ENCODE results near the gene MIB1. TPM values are rescaled to one million over a fixed set of nuclear protein-coding genes. Genes with fewer than 3 reads are reported as not detected.

MIB1 gene
- total RNA-seq, 1 donor from 2014 or later, result 228 TPM

DNA sequence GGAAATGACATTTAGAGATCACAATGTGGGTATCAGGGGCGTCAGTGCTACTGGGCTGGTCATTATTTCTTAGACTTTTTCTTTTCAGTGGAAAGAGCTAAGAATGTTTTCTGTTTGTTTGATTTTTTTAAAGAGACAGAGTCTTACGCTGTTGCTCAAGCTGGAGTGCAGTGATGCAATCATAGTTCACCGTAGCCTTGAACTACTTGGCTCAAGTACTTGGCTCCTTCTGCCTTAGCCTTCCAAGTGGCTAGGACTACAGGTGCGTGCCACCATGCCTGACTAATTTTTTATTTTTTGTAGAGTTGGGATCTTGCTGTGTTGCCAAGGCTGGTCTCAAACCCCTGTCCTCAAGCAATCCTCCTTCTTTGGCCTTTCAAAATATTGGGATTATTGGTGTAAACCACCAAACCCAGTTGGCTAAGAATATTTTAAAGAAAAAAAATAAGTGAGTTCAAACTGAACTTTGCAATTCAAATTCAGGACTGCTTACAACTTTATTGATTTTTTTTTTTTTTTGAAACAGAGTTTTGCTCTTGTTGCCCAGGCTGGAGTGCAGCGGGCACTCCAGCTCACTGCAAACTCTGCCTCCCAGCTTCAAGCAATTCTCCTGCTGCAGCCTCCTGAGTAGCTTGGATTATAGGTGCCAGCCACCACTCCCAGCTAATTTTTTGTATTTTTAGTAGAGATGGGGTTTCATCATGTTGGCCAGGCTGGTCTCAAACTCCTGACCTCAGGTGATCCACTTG lies 154.2 kb downstream of the MIB1 start:
- no peaks in the 10 kb centered on the region for H3K27me3 Mint-ChIP-seq (ENCODE audit: unreplicated experiment)
- TF ChIP-seq, protein P1, sequence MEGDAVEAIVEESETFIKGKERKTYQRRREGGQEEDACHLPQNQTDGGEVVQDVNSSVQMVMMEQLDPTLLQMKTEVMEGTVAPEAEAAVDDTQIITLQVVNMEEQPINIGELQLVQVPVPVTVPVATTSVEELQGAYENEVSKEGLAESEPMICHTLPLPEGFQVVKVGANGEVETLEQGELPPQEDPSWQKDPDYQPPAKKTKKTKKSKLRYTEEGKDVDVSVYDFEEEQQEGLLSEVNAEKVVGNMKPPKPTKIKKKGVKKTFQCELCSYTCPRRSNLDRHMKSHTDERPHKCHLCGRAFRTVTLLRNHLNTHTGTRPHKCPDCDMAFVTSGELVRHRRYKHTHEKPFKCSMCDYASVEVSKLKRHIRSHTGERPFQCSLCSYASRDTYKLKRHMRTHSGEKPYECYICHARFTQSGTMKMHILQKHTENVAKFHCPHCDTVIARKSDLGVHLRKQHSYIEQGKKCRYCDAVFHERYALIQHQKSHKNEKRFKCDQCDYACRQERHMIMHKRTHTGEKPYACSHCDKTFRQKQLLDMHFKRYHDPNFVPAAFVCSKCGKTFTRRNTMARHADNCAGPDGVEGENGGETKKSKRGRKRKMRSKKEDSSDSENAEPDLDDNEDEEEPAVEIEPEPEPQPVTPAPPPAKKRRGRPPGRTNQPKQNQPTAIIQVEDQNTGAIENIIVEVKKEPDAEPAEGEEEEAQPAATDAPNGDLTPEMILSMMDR (IDR thresholded peaks at IDR 0.05; ENCODE audit: partially characterized antibody, unreplicated experiment), result no peak
- H3K4me3 Mint-ChIP-seq (ENCODE audit: unreplicated experiment), result no peak overlapping the region
- no peaks in the 10 kb centered on the region for H3K4me1 Mint-ChIP-seq (ENCODE audit: low read depth, unreplicated experiment)
- no peaks in the 10 kb centered on the region for H3K36me3 Mint-ChIP-seq (ENCODE audit: unreplicated experiment)
- H3K27ac Mint-ChIP-seq (ENCODE audit: unreplicated experiment), result no peak overlapping the region
- DNase-seq, result no peak
- no peaks in the 10 kb centered on the region for H3K9me3 Mint-ChIP-seq (ENCODE audit: unreplicated experiment)

DNA sequence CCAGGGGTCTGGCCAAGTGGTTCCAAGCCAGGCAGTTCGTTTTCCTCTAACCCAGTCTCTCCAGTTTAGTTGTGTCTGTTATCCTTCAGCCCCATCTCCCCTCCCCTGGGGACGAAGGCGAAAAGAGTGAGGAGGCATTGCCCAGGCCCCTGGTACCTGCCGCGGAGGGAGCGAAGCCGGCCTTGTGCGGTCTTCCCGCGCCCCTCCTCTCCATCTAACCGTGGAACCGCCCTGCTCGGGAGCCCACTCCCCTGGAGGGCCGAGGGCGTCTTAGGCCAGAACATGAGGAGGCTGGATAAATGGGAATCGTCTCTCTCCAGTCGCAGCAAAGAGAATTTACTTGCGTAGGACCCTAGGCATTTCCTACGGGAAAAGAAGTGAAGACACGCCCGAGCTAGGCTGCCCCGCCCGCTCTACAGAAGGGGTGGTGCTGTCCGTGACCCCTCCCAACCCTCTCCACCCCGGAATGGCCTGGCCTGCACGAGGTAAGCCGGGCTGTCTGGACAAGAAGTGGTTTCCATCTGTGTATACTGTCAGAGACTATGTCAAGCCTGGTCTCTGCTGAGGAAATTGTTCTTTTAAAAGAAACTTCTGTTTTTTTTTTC lies 156.2 kb downstream of the MIB1 start:
- H3K36me3 Mint-ChIP-seq (ENCODE audit: unreplicated experiment), result no peaks in the 10 kb centered on the region
- H3K27me3 Mint-ChIP-seq (ENCODE audit: unreplicated experiment), result no peaks in the 10 kb centered on the region
- H3K4me1 Mint-ChIP-seq (ENCODE audit: low read depth, unreplicated experiment), result no peaks in the 10 kb centered on the region
- no peak overlapping the region for H3K4me3 Mint-ChIP-seq (ENCODE audit: unreplicated experiment)
- no peaks in the 10 kb centered on the region for H3K9me3 Mint-ChIP-seq (ENCODE audit: unreplicated experiment)
- no peak for DNase-seq
- no peak overlapping the region for H3K27ac Mint-ChIP-seq (ENCODE audit: unreplicated experiment)
- TF ChIP-seq, protein P1 (IDR thresholded peaks at IDR 0.05; ENCODE audit: partially characterized antibody, unreplicated experiment), result no peak

DNA sequence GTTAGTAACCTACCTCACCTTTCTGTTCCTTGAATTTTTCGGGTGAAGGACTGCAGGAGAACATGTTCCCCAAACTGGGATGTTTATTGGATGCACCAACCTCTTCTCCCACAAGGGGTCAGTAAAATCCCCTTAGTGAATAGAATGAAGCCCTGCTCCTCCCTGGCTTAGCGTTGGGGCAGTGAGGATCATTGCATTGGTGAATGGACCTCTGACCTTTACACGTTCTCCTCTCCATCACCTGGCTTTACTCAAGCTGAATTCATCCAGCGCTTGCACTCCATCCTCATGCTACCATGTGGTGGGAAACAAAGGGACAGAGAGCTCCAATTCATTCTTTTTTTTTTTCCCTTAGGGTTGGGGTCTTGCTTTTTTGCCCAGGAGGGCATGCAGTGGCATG lies 157.2 kb downstream of the MIB1 start:
- Mint-ChIP-seq H3K9me3 (ENCODE audit: unreplicated experiment) (no peaks in the 10 kb centered on the region), H3K27me3 (ENCODE audit: unreplicated experiment) (no peaks in the 10 kb centered on the region), H3K4me3 (ENCODE audit: unreplicated experiment) (no peak overlapping the region), H3K27ac (ENCODE audit: unreplicated experiment) (no peak overlapping the region), H3K4me1 (ENCODE audit: low read depth, unreplicated experiment) (no peaks in the 10 kb centered on the region), H3K36me3 (ENCODE audit: unreplicated experiment) (no peaks in the 10 kb centered on the region)
- TF ChIP-seq, protein P1 (IDR thresholded peaks at IDR 0.05; ENCODE audit: partially characterized antibody, unreplicated experiment), result peak; percentile 77
- DNase-seq, result peak; percentile 50

DNA sequence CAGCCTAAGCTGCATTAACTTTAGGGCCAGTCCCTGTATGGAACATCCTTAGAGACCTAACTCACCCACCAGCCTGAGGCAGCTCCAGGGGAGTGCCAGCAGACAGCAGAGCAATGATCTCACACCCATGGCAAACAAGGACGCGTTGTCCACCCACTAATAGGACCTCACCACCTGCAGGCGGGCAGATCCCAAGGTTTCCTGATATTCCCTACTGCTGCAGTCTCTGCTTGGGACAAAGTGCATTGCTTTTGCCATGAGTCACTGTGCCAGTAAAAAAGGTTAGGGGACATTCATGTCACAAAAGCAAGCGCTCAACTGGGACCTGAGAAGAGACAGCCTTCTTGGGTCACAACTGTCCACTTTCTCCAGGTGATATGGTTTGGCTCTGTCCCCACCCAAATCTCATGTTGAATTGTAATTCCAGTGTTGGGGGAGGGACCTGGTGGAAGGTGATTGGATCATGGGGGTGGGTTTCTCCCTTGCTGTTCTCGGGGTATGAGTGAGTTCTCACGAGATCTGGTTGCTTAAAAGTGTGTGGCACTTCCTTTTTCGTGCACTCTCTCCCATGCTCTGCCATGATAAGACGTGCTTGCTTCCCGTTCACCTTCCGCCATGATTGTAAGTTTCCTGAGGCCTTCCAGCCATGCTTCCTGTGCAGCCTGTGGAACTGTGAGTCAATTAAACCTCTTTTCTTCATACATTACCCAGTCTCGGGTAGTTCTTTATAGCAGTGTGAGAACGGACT lies 160.2 kb downstream of the MIB1 start:
- DNase-seq, result no peak
- Mint-ChIP-seq H3K9me3 (ENCODE audit: unreplicated experiment) (no peaks in the 10 kb centered on the region), H3K27me3 (ENCODE audit: unreplicated experiment) (no peaks in the 10 kb centered on the region), H3K36me3 (ENCODE audit: unreplicated experiment) (no peaks in the 10 kb centered on the region), H3K4me3 (ENCODE audit: unreplicated experiment) (no peak overlapping the region), H3K27ac (ENCODE audit: unreplicated experiment) (no peak overlapping the region), H3K4me1 (ENCODE audit: low read depth, unreplicated experiment) (no peaks in the 10 kb centered on the region)
- TF ChIP-seq, protein P1 (IDR thresholded peaks at IDR 0.05; ENCODE audit: partially characterized antibody, unreplicated experiment), result no peak
